T1000 (cell line): ENCODE results near the gene NEK3.
"Not testable (repeated sequence)": the region's sequence is repeated elsewhere in the genome, so short reads cannot be mapped to it uniquely, and the experiment has no call there.

ENCODE experiments used
- DNase-seq: peaks from one replicate; lab custom pipeline; 2025; ENCODE audit warnings: mixed read lengths; lab: John Stamatoyannopoulos, UW

The NEK3 gene, protein sequence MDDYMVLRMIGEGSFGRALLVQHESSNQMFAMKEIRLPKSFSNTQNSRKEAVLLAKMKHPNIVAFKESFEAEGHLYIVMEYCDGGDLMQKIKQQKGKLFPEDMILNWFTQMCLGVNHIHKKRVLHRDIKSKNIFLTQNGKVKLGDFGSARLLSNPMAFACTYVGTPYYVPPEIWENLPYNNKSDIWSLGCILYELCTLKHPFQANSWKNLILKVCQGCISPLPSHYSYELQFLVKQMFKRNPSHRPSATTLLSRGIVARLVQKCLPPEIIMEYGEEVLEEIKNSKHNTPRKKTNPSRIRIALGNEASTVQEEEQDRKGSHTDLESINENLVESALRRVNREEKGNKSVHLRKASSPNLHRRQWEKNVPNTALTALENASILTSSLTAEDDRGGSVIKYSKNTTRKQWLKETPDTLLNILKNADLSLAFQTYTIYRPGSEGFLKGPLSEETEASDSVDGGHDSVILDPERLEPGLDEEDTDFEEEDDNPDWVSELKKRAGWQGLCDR

DNA sequence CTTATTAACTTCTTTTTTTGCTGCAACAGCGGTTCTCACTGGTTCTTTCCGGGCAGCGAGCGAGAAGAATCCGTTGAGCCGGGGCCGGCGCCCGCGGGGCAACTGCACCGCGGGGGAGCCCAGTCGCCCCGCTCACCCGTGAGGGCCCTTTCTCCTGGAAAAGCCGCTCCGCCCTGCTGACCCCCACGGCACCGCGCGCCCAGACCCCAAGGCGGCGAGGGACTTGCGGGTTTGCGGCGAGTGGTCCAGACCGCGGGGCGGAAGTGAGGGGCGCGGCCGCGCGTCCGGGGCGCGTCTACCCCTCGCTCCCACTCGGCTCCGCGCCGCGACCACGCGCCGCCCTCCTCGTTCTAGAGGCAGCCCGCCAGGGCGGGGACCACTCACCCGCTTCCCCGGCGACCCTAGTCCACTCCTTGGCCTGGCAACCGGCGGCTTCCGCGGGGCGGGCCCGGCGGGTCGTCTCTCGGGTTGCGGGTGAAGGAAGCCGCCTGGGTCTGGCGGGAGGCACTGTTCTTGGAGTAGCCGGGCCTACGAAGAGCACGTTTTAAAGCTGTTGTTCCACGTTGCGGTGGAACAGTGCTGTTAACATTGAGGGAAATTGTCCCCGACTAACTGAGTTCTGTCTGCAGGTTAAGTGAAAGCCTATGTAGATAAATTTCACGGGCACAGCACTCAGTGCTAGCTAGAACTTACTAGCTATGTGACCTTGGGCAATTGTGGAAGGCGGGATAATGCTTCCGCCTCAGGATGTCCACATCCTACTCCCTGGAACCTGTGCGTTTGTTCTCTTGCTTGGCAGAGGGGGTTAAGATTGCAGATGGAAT is at the start of gene NEK3:
Gene NEK3 (minus strand): TSS at position 439 of the 824 bp plus-strand sequence. CDS start 3,406 bp downstream, outside the sequence.
- DNase-seq, result no peak

DNA sequence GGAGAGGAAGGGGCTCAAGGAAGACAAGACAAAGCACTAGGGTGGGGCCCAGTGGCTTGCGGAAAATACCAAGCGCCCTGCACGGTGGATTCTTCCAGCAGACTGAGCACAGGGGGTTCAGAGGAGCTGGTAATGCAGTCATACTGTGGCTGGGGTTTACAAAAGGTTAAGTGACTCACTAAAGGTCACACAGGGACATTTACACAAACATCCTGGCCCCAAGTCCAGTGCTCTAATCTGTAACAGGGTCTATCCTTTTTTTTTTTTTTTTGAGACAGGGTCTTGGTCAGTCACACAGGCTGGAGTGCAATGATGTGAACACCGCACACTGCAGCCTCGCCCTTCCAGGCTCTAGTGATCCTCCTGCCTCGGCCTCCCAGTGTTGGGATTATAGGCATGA is 49.0 kb upstream of the NEK3 start:
- not testable (repeated sequence) for DNase-seq

DNA sequence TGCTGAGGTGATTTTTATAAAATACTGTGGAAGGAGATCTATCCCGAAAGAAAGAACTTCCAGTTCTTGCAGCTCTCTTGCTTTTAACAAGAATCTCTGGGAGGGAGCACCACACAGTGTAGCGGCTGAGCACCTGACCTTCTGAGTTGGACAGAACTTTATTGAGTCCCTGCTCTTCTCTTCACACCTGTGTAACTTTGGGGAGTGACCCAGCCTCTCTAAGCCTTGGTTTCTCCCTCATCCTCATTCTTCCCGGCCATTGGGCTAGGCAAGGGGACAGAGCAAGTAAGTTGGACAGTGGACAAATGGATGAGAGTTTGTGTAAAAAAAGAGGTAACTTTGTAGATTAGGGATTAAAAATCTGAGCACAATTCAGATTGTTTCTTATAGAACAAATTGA is 48.5 kb upstream of the NEK3 start:
- not testable (repeated sequence) for DNase-seq

GRCh38 chr13:52207337-52207736 is 47.9 kb upstream of the NEK3 start:
- not testable (repeated sequence) for DNase-seq

DNA sequence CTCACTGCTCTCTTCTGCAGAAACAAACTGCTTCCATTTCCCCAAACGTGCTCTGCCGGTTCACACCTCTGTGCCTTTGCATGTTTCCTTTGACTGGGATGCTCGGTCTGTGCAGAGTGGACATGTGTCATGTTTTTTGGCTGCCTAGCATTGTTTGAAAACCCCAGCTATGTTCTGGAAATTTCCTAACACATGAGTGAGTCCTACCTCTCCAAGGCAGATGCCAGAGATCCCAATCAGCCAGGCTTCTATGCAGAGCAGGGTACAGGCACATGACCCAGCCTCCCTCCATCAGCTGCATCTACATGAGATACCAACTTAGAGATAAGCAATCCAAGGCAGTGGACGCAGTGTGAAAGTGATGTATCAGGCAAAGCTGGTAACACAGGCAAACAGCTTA is 45.1 kb upstream of the NEK3 start:
- not testable (repeated sequence) for DNase-seq

DNA sequence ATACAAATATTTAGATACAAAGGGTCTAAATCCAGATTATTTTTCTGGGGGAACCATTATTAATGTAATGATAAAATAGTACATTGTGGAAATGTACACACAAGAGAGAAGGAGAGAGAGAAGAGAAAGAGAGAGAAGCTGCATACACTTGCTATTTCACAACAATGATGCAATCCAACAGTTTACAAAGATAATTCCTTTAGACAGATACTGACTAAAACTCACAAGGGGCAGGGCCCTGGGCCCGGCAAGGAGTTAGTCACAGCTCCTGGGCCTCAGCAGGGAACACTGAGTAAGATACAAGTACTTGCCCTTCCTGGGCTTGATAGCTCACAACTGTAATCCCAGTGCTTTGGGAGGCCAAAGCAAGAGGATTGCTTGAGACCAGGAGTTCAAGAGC is 44.5 kb upstream of the NEK3 start:
- DNase-seq, result not testable (repeated sequence)

GRCh38 chr13:52202506-52202905 is 43.1 kb upstream of the NEK3 start:
- not testable (repeated sequence) for DNase-seq

DNA sequence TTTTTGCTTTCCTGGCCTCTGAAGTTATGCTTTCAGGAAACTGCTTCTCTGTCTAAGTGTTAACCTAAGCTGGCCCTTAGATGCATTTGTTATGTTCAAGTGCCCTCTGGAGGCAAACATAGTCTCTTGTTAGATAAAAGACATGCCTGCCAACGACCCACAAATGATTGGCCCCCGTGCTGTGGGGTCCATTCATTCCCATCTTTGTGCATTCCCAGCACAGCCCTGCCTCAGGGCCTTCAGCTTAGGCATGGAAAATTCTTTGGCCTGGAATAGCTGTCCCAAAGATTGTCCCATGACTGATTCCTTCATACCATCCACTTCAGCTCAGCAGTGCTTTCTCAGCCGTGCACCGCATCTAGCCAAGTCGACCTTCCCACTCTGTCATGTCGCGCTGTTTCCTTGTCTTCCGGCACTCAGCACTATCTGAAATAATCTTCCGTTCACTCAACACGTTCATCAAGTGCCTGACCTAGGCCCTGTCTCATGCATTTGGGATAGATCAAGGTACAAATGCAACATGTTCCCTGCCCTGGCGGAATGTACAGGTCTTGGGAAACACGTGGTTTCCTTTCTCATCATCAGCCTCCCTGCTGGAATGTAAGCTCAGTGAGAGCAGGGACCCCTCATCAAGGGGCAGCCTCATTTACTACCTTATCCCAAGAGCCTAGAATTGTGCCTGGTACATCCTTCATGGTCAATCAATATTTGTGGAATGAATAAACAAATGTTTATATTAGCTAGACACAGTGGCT is 42.2 kb upstream of the NEK3 start:
- not testable (repeated sequence) for DNase-seq

DNA sequence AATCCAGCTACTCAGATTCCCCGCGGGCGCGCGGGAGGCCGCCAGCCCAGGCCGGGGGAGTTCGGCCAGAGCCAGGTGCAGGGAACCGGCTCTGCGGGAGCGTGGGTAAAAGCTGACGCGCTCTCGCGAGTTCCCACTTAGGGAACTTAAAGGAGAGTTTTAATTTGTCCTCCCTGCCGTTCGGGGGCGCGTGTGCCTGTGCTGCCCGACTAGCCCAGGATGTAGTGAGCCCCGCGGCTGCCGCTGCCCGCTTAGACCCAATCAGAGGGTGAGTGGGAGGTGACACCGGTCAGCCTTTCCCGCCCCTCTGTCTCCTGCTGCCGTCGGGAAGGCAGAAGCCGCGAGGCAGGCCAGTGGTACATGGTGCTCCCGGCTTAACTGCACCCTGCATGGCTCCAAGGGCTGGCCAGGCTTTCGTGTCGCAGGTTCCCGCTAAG is 36.0 kb upstream of the NEK3 start:
- DNase-seq, result no peak

DNA sequence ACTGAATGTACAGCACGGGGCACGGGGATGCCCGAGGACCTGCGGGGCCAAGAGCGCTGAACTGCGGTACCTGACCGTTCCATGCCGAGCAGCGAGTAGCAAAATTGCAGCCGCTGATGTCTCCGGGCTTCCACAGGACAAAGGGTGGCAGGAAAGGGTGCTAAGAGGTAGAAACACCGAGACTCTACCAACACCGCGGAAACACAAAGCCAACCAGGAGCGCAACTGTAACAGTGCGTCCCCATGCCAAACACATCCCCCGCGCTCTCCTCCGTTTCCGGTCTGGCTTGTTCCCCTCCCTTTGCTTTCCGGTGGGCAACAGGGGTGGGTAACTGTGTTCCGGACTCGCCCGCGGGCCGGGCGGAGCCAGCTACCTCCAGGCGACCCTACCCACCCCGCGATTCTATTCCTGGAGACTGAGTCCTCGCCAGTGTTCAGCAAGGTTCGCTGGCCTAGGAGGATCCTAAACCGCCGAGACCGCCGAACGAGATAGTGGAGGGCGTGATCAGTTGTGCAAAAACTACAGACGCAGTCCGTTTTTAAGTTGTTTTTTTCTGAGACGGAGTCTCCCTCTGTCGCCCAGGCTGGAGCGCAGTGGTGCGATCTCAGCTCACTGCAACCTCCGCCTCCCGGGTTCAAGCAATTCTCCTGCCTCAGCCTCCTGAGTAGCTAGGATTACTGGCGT is 34.9 kb upstream of the NEK3 start:
- DNase-seq, result peak; percentile 44

GRCh38 chr13:52193587-52194183 is 34.3 kb upstream of the NEK3 start:
- not testable (repeated sequence) for DNase-seq

DNA sequence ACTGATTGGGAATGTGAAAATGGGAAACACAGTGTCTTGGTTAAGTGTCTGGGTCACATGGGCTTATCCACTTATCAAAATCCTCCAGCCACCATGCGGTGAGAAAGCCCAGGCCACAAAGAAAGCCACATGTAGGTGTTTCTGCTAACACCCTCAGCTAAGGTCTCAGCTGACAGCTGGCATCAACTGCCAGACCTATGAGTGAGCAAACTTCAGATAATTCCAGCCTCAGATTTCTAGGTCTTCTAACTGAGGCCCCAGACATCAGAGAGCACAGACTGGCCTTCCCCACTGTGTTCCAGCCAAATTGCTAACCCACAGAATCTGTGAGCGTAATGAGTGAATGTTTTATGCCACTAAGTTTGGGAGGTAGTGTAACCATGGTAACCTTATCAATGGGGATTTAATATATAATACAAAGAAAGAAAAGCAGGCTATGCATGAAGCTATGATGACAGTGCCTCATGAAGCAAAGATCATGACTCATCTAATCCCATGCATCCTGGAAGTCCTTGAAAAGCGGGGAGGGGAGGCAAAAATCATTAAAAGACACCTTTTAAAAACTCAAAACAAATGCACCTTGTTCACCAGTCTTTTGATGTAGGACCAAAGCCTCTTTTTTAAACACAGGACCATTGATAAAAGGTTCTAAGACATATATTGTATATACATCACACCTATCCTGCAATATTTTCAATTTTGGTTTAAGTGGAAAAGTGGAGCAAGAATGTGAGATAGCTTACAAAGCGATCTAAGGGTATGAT is 28.2 kb upstream of the NEK3 start:
- DNase-seq, result not testable (repeated sequence)

DNA sequence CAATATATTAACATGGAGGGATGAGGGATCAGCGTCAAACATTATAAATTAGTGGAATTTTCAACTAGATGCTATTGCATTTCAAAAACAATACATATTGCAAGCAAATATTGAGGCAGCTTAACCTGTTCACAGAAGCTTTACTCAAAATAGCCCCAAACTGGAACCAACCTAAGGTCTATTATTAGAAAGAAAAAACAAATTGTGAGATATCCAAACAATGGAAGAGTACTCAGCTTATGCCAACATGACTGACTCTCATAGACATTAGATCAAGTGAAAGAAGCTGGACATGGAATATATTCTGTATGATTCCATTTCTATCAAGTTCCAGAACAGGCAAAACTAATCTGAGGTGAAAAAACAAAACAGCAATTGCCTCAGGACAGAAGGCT is 27.6 kb upstream of the NEK3 start:
- no peak for DNase-seq

GRCh38 chr13:52181316-52181954 is 22.0 kb upstream of the NEK3 start:
- DNase-seq, result not testable (repeated sequence)

- no peak for DNase-seq
Observed at GRCh38 chr13:52179925-52180324, 20.5 kb upstream of the NEK3 start.

- DNase-seq, result no peak
Observed at GRCh38 chr13:52177276-52177675, 17.9 kb upstream of the NEK3 start.

DNA sequence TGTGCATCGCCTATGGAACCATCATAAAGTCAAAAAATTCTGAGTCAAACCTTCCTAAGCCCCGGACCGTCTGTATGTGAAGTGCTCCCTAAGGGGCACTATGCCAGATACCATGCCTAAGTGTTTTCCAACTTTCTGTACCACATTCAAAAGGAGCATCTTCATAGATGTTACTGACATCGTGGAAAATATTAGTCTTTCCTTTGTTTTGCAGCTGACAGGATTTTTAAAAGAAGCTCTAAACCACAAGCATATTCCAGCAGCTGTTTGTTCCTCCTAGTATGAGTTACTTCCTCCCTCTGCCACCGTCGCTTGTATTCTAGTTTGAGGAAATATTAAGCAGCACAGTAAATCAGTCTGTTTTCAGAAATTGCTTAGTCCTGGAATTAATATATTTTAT is 14.6 kb upstream of the NEK3 start:
- not testable (repeated sequence) for DNase-seq

DNA sequence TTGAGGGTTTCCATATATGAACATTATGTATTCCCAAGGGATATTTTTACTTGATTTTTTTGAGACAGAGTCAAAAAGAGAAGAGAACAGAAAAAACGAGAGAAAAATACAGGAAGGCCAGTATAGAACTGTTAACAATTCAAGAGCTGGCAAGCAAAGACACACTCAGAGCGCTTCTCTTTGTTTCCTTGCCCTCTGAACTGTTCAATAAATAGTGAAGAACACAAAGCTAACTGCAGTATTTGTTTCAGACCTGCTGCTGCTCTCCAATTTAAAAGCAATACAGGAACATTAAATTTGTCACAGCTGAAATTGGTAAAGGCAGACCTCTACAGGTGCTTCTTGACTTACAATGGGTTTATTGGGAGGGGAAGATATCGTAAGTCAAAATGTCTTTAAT is 14.0 kb upstream of the NEK3 start:
- no peak for DNase-seq

DNA sequence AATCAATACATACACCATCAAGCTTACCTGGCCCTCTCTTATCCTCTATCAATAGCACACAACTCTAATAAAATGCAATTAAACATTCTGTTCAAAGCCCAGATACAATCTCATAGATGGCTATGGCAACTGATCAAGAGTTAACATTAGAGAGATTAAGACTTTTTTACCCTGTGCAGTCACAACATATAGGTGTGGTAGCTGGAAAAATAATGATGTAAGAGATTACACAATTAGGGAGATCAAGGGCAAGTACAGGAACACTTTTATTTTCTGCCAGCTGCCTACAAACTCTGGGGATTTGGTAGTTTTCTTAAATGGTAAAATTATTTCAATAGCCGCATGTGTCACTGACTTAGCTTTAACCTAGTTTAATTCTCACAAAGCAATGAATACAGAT is 12.3 kb upstream of the NEK3 start:
- DNase-seq, result not testable (repeated sequence)
